8988T (cell line): ENCODE results near the gene NT5DC1.

Experiments
- DNase-seq: peaks from one replicate; pipeline ENCODE4 v3.0.0; 2011

Gene NT5DC1

DNA sequence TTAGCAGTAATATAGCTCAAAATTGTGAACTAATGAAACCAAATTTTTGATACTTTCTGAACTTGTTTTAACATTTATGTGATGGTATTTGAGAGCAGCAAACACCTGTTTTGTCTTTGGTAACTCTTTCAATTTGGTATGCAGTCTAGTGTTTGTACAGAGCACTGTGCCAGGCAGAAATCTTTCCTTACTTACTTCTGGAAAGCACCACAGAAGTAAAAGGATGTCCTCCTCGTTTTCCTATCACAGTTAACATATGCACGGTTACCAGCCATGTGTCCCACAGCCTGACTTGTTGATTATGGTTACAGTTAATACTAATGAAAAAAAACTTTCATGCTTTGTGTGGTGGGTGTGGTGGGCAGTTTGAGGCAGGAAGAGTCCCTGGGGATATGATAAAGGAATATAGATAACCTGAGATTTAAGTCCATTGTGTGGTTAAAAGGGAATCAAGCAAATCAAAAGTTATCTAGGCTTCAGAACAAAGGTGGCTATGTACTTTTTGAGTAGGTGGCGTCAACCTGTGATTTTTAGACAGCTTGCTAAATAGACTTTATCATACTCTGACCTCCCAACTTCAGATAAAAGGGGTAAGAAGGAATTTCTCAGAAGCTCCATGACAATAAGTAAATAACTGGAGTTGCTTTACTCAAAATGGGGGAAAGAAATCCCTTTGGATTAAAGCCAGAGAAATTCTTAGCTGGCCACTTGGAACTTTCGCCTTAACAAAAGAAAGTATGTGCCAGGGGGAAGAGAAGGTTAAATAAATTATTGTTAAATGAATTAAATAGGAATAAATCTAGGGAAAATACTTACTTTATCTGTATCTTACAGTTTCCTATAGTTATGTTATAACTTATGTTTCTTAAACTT, 45.4 kb downstream of the NT5DC1 start:
- no peak for DNase-seq

DNA sequence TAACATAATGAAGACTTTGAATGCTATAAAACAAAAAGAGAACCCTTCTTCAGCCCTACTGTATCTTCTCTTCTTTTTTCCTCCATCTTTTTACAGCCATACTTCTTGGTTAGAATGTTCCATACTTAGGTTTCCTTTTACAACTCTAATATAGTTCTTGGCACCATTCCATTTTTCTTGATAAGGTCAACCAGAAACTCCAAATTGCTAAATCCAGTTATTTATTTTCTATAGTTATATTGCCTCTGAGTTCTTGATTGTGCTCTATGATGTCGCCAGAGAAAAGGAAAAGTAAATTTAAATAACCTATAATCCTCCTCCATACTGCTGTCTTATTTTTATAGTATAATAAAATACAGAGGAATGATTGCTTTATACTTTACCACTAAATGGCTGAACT, 52.0 kb downstream of the NT5DC1 start:
- DNase-seq: no peak

- no peak for DNase-seq
These were observed 54.2 kb downstream of the NT5DC1 start for GRCh38 chr6:116154887-116155286.

GRCh38 chr6:116156405-116157326, 56.0 kb downstream of the NT5DC1 start:
- no peak for DNase-seq

- no peak for DNase-seq
These were observed 56.7 kb downstream of the NT5DC1 start for GRCh38 chr6:116157391-116157790.

GRCh38 chr6:116158641-116159040, 58.0 kb downstream of the NT5DC1 start:
- DNase-seq: no peak

DNA sequence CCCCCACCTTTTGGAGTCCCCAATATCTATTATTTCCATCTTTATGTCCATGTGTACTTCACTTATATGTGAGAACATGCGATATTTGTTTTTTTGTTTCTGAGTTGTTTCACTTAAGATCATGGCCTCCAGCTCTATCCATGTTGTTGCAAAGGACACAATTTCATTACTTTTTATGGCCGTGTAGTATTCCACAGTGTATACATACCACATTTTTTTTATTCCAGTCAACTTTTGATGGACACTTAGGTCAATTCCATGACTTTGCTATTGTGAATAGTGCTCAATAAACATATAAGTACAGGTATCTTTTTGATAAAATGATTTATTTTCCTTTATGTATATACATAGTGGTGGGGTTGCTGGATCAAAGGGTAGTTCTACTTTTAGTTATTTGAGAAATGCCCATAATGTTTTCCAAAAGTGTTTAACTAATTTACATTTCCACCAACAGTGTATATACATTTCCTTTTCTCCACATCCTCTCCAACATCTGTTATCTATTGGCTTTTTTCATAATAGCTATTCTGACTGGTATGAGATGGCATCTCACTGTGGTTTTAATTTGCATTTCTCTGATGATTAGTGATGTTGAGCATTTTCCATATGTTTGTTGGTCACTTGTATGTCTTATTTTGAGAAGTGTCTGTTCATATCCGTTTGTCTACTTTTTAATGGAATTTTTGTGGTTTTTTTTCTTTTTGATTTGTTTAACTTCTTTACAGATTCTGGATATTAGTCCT, 59.3 kb downstream of the NT5DC1 start:
- no peak for DNase-seq

DNA sequence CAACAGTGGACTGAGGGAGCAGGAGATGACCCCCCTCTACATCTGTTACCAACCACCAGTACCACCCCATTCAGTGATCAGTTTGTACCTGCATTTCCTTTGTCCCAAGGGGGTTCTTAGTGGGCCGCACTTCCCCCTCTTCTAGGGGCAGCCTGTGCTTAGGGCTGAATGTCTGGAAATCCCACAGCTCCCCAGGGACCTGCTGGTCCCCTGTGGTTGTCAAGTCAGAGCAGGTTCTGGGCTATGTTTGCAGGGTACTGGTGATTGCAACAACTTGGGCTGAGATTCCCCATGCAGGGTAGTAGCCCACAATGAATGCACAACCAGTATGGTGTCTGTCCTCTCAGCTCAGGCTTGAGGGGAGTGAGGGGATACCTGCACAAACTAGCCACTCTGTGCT, 64.9 kb downstream of the NT5DC1 start:
- no peak for DNase-seq

DNA sequence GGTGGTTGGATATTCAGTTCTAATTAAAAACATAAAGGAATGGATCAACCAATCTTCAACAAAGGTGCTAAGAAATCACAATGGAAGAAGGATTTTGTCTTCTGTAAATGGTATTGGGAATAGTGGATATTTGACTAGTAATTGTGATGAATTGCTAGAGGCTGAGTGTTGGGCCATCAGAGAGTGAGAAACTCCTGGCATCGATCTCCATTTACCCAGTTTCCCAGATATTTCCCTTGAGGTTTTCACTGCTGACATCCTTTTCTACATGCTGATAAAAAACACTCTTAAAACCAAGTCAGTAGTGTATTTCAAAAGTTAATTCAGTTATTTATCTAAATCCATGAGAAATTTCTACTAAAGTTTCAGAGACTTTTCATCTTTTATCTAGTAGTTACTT, 65.7 kb downstream of the NT5DC1 start:
- DNase-seq: no peak

- DNase-seq: no peak
These were observed 67.5 kb downstream of the NT5DC1 start for GRCh38 chr6:116168148-116168547.

DNA sequence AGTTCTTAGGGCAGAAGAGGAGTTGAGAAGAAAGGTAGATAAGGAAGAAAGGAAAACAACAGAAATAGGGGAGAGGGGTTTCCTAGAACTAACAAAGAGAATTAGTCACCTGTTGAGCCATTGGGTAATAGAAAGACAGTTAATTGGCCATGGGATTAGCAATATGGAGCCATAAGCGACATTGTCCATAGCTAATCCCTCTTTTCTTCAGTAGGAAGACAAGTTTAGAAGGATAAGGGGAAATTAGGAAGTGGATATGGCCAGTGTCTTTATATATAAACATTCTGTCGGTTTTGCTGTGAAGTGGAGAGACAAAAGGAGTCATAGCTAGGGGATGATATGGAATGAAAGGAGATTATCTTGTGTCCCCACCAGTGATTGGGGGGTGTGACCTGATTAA, 69.2 kb downstream of the NT5DC1 start:
- DNase-seq: no peak

- no peak for DNase-seq
These were observed 69.9 kb downstream of the NT5DC1 start for GRCh38 chr6:116170358-116171057.

DNA sequence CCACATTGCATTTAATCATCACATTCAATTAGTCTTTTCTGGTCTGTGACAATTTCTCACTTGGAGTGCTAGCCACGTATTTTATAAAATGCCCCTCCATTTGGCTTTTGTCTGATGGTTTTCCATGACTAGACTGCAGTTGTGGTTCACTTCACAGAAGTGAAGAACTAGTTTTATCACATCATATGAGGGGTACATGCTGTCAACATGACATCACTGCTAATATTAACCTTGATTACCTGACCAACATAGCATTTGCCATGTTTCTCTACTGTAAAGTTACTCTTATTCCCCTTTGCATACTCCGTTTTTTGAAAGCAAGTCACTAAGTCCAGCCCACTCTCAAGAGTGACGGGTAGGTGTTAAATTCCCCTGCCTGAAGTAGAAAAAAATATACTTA, 73.3 kb downstream of the NT5DC1 start:
- no peak for DNase-seq

DNA sequence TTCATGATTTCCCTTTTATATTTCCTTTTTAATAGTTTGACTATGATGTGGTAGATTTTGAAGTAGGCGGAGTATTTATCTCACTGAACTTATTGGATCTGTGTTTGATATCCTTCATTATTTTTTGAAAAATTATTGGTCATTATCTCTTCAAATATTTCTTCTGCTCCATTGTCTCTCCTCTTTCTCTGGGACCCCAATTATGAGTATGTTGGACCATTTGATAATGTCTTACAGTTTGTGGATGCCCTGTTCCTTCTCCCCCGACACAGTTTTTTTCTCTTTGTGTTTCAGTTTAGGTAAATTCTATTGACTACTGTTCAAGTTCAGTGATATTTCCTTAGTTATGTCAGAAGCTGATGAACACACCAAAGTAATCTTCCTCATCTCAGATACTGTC, 74.7 kb downstream of the NT5DC1 start:
- no peak for DNase-seq

- no peak for DNase-seq
These were observed 75.9 kb downstream of the NT5DC1 start for GRCh38 chr6:116176596-116176995.

DNA sequence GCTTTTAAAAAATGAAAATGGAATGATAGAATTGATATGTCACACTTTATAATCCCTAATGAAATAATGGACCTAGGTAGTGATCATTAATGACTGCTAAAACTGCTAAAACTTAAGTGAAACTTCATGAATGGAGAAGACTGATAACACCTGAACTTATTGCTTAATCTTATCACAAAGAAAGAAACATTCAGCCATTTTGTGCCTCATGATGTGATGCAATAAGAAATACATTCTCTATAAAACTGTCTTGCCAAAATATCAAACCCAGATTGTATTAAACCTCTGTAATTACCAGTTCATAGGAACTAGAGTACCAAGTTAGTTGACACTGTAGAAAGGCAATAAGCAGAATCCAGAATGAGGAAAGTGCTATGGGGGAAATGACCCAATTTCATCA, 79.7 kb downstream of the NT5DC1 start:
- DNase-seq: no peak

DNA sequence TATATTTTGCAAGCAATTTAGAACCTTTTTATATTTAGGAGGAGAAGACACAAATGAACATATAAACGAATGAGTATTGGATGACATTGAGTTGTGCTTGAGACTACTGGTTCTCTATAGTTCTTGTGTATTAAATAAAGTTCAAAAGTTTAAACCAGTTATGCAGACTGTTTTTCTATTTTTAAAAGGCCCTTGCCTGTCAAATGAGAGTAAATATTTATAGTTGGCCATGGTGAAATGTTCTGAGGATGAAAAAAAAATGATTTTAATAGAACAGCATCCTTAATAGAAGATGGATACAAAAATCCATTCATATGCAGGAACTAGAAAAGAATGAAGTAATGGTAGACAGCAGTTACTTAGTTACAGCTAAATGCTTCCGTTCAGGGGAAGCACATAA, 88.8 kb downstream of the NT5DC1 start:
- DNase-seq: no peak

GRCh38 chr6:116190550-116190949, 89.9 kb downstream of the NT5DC1 start:
- DNase-seq: no peak

- DNase-seq: no peak
These were observed 91.2 kb downstream of the NT5DC1 start for GRCh38 chr6:116191881-116192280.

- no peak for DNase-seq
These were observed 92.1 kb downstream of the NT5DC1 start for GRCh38 chr6:116192786-116193185.

DNA sequence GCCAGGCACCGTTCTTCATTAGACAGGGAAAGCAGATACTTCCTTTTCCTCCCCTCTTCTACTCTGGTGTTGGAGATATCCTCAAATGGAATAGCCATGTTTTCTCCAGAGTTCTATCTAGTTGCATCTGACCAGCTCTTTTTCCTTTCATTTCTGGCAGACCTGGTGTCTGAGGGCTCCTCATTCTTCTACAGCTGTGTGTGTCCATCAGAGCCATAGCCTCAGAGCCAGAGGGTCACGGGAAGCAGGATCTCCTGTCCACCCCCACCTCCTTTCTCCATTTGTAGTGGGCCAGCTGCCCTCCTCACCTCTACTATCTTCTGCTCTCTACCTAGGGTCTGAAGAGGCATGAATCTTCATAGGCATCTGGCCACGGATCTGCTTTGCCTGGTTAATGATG, 96.2 kb downstream of the NT5DC1 start:
- no peak for DNase-seq

- no peak for DNase-seq
These were observed 100.1 kb downstream of the NT5DC1 start for GRCh38 chr6:116200619-116201249.
